ENCODE results near the gene SUV39H1.

- TF ChIP-seq CTCF (IDR thresholded peaks at IDR 0.05) (no peak), POLR2A (IDR thresholded peaks at IDR 0.05) (no peak)
These were observed 7.3 kb downstream of the SUV39H1 start for GRCh38 chrX:48703642-48704481.
